Activated CD8-positive, alpha-beta memory T cell treated with anti-CD3 and anti-CD28 coated beads, Interleukin-2, amount 10 ng/mL, durations not matched to agents 7 days and 5 days (primary cell): Measurements from ENCODE around the gene RPS21. TPM values are rescaled to one million over a fixed set of nuclear protein-coding genes. Genes with fewer than 3 reads are reported as not detected.

Source experiments
- ATAC-seq: fragments of 150-1000 bp; cut with Tn5 transposase; one replicate; pipeline ENCODE4 v1.10.0; 2021; ENCODE audit warnings: moderate library complexity
- CTCF ChIA-PET: fragments of 350-600 bp; sonication (Branson Sonifier 250); formaldehyde crosslinking; loops from one replicate; lab custom pipeline; 2021; ENCODE audit warnings: antibody characterized with exemption; lab: Charles Lee
- DNase-seq: peaks from one replicate; pipeline ENCODE4 v3.0.0-alpha.2; 2020
- H3K27ac Mint-ChIP-seq: one replicate; pipeline ENCODE4 v1.8.0; 2021; ENCODE audit warnings: mild to moderate bottlenecking, mixed read lengths
- H3K27me3 Mint-ChIP-seq: one replicate; pipeline ENCODE4 v1.8.0; 2021; ENCODE audit warnings: mixed read lengths
- H3K36me3 Mint-ChIP-seq: one replicate; pipeline ENCODE4 v1.8.0; 2021; ENCODE audit warnings: mild to moderate bottlenecking, mixed read lengths
- H3K4me1 Mint-ChIP-seq: one replicate; pipeline ENCODE4 v1.8.0; 2021; ENCODE audit warnings: mixed read lengths
- H3K4me3 Mint-ChIP-seq: one replicate; pipeline ENCODE4 v1.8.0; 2021; ENCODE audit warnings: mild to moderate bottlenecking, moderate library complexity, mixed read lengths
- H3K9me3 Mint-ChIP-seq: one replicate; pipeline ENCODE4 v1.8.0; 2022; ENCODE audit warnings: low read depth, mixed read lengths
- total RNA-seq, 2 experiments: library from RNA; stranded (reverse); gene quantifications; one replicate each; pipeline ENCODE4 v1.2.3, GENCODE V29; 2021

The RPS21 gene
- total RNA-seq = 1,000 to 10,000 TPM; 1,634 to 1,703 TPM

GRCh38 chr20:62386383-62387218, at the start of gene RPS21:
TSS of gene RPS21 (plus strand) at chr20:62387103. CDS start at chr20:62387339, 236 bp downstream.
- no peaks in the 10 kb centered on the region for H3K27me3 Mint-ChIP-seq
- H3K4me3 Mint-ChIP-seq = peak within 1 kb of the TSS; percentile 92
- peak; percentile 95 for DNase-seq
- H3K4me1 Mint-ChIP-seq = peaks cover 51% of the 10 kb centered on the region
- CTCF ChIA-PET = interaction anchor here (0.8 to 2.0 kb wide), 5 partner anchors 19 to 837 kb away, joined by 3 to 11 read pairs (median 3); partner anchors contain the start of genes ADRM1 and LAMA5
- peak; percentile 94 for ATAC-seq
- H3K36me3 Mint-ChIP-seq = peaks cover 33% of the 10 kb centered on the region
- H3K9me3 Mint-ChIP-seq = peaks cover 4% of the 10 kb centered on the region
- peak within 1 kb of the TSS; percentile 92 for H3K27ac Mint-ChIP-seq

GRCh38 chr20:62337558-62338293, 49.2 kb upstream of the RPS21 start:
- DNase-seq (no peak), ATAC-seq (no peak)
- no peaks in the 10 kb centered on the region for H3K9me3 Mint-ChIP-seq
- H3K27me3 Mint-ChIP-seq = peaks cover 10% of the 10 kb centered on the region
- no peak overlapping the region for H3K4me3 Mint-ChIP-seq
- no peaks in the 10 kb centered on the region for H3K4me1 Mint-ChIP-seq
- no peaks in the 10 kb centered on the region for H3K36me3 Mint-ChIP-seq
- H3K27ac Mint-ChIP-seq = no peak overlapping the region
- CTCF ChIA-PET = no interaction called here

GRCh38 chr20:62338294-62338620, 48.6 kb upstream of the RPS21 start:
- Mint-ChIP-seq H3K4me3 (no peak overlapping the region), H3K36me3 (no peaks in the 10 kb centered on the region), H3K27ac (no peak overlapping the region), H3K27me3 (peaks cover 11% of the 10 kb centered on the region), H3K9me3 (no peaks in the 10 kb centered on the region), H3K4me1 (no peaks in the 10 kb centered on the region)
- DNase-seq = no peak
- no peak for ATAC-seq
- CTCF ChIA-PET = no interaction called here

- peaks cover 11% of the 10 kb centered on the region for H3K27me3 Mint-ChIP-seq
Observed at GRCh38 chr20:62339647-62340062, 47.2 kb upstream of the RPS21 start.

GRCh38 chr20:62342910-62343309, 44.0 kb upstream of the RPS21 start:
- DNase-seq (no peak), ATAC-seq (no peak)
- no peak overlapping the region for H3K4me3 Mint-ChIP-seq
- peaks cover 11% of the 10 kb centered on the region for H3K27me3 Mint-ChIP-seq
- CTCF ChIA-PET = no interaction called here
- H3K9me3 Mint-ChIP-seq = no peaks in the 10 kb centered on the region
- no peaks in the 10 kb centered on the region for H3K4me1 Mint-ChIP-seq
- no peaks in the 10 kb centered on the region for H3K36me3 Mint-ChIP-seq
- no peak overlapping the region for H3K27ac Mint-ChIP-seq

More at GRCh38 chr20:62339647-62340062, 47.2 kb upstream of the RPS21 start:
- no peaks in the 10 kb centered on the region for H3K4me1 Mint-ChIP-seq
- H3K27ac Mint-ChIP-seq = no peak overlapping the region
- no peaks in the 10 kb centered on the region for H3K36me3 Mint-ChIP-seq
- no peaks in the 10 kb centered on the region for H3K9me3 Mint-ChIP-seq
- DNase-seq (no peak), ATAC-seq (no peak)
- CTCF ChIA-PET = no interaction called here
- no peak overlapping the region for H3K4me3 Mint-ChIP-seq

GRCh38 chr20:62344092-62344491, 42.8 kb upstream of the RPS21 start:
- Mint-ChIP-seq H3K9me3 (peaks cover 5% of the 10 kb centered on the region), H3K4me1 (no peaks in the 10 kb centered on the region), H3K27ac (no peak overlapping the region), H3K27me3 (peaks cover 11% of the 10 kb centered on the region), H3K36me3 (no peaks in the 10 kb centered on the region), H3K4me3 (no peak overlapping the region)
- no peak for DNase-seq
- CTCF ChIA-PET = no interaction called here
- no peak for ATAC-seq

GRCh38 chr20:62344782-62345181, 42.1 kb upstream of the RPS21 start:
- no peaks in the 10 kb centered on the region for H3K4me1 Mint-ChIP-seq
- DNase-seq (no peak), ATAC-seq (no peak)
- CTCF ChIA-PET = no interaction called here
- no peak overlapping the region for H3K4me3 Mint-ChIP-seq
- no peak overlapping the region for H3K27ac Mint-ChIP-seq
- peaks cover 8% of the 10 kb centered on the region for H3K9me3 Mint-ChIP-seq
- peaks cover 8% of the 10 kb centered on the region for H3K27me3 Mint-ChIP-seq
- H3K36me3 Mint-ChIP-seq = no peaks in the 10 kb centered on the region

GRCh38 chr20:62345681-62346370, 41.1 kb upstream of the RPS21 start:
- Mint-ChIP-seq H3K36me3 (no peaks in the 10 kb centered on the region), H3K27me3 (peaks cover 5% of the 10 kb centered on the region), H3K4me3 (no peak overlapping the region), H3K4me1 (no peaks in the 10 kb centered on the region), H3K9me3 (peaks cover 8% of the 10 kb centered on the region), H3K27ac (no peak overlapping the region)
- CTCF ChIA-PET = no interaction called here
- no peak for DNase-seq
- ATAC-seq = no peak

- no peak overlapping the region for H3K27ac Mint-ChIP-seq
- peaks cover 2% of the 10 kb centered on the region for H3K27me3 Mint-ChIP-seq
- no peak overlapping the region for H3K4me3 Mint-ChIP-seq
- peaks cover 8% of the 10 kb centered on the region for H3K9me3 Mint-ChIP-seq
- no peaks in the 10 kb centered on the region for H3K36me3 Mint-ChIP-seq
- no peak for ATAC-seq
- no peaks in the 10 kb centered on the region for H3K4me1 Mint-ChIP-seq
- CTCF ChIA-PET = no interaction called here
- DNase-seq = no peak
Observed at GRCh38 chr20:62346398-62347150, 40.3 kb upstream of the RPS21 start.

GRCh38 chr20:62347151-62347404, 39.8 kb upstream of the RPS21 start:
- no peak overlapping the region for H3K4me3 Mint-ChIP-seq
- CTCF ChIA-PET = no interaction called here
- no peaks in the 10 kb centered on the region for H3K36me3 Mint-ChIP-seq
- no peak overlapping the region for H3K27ac Mint-ChIP-seq
- H3K4me1 Mint-ChIP-seq = no peaks in the 10 kb centered on the region
- peaks cover 2% of the 10 kb centered on the region for H3K27me3 Mint-ChIP-seq
- ATAC-seq = no peak
- no peak for DNase-seq
- peaks cover 8% of the 10 kb centered on the region for H3K9me3 Mint-ChIP-seq

GRCh38 chr20:62347445-62347844, 39.5 kb upstream of the RPS21 start:
- H3K4me1 Mint-ChIP-seq = no peaks in the 10 kb centered on the region
- H3K27ac Mint-ChIP-seq = no peak overlapping the region
- ATAC-seq = no peak
- H3K4me3 Mint-ChIP-seq = no peak overlapping the region
- peaks cover 8% of the 10 kb centered on the region for H3K9me3 Mint-ChIP-seq
- peaks cover 2% of the 10 kb centered on the region for H3K27me3 Mint-ChIP-seq
- CTCF ChIA-PET = no interaction called here
- DNase-seq = no peak
- H3K36me3 Mint-ChIP-seq = no peaks in the 10 kb centered on the region

GRCh38 chr20:62348604-62349003, 38.3 kb upstream of the RPS21 start:
- ATAC-seq (no peak), DNase-seq (no peak)
- Mint-ChIP-seq H3K36me3 (no peaks in the 10 kb centered on the region), H3K27me3 (no peaks in the 10 kb centered on the region), H3K4me1 (no peaks in the 10 kb centered on the region), H3K9me3 (peaks cover 8% of the 10 kb centered on the region), H3K4me3 (no peak overlapping the region), H3K27ac (no peak overlapping the region)
- CTCF ChIA-PET = no interaction called here

- CTCF ChIA-PET = no interaction called here
- peaks cover 8% of the 10 kb centered on the region for H3K9me3 Mint-ChIP-seq
- H3K36me3 Mint-ChIP-seq = no peaks in the 10 kb centered on the region
- no peaks in the 10 kb centered on the region for H3K27me3 Mint-ChIP-seq
- ATAC-seq = no peak
- no peaks in the 10 kb centered on the region for H3K4me1 Mint-ChIP-seq
- DNase-seq = no peak
- no peak overlapping the region for H3K4me3 Mint-ChIP-seq
- H3K27ac Mint-ChIP-seq = no peak overlapping the region
Observed at GRCh38 chr20:62349556-62350097, 37.3 kb upstream of the RPS21 start.
